Small intestine (tissue), 7 donors: ENCODE results near the gene C19orf85. TPM values are rescaled to one million over a fixed set of nuclear protein-coding genes. Genes with fewer than 3 reads are reported as not detected.
A peak's percentile ranks its signal among the peaks of the same experiment; 100 is the strongest.
"Not testable (repeated sequence)": the region's sequence is repeated elsewhere in the genome, so short reads cannot be mapped to it uniquely, and the experiment has no call there.

Experiments
- DNase-seq, 2 donors: peaks; one replicate each; pipeline versions ENCODE4 v3.0.0 to v3.0.0-alpha.2; 2013
- FAIRE-seq: peaks from 2 replicates; lab custom pipeline; 2012; peaks lifted over from hg19 to GRCh38; lab: Jason Lieb, UNC
- H3K27ac ChIP-seq, 3 donors: one replicate each; pipeline ENCODE4 v1.5.1; 2013; ENCODE audit warnings: low read length in 2 of 3, mild to moderate bottlenecking in 2 of 3, control low read depth in 1 of 3, inconsistent platforms in 1 of 3, low read depth in 1 of 3, moderate library complexity in 1 of 3
- H3K27me3 ChIP-seq, 3 donors: one replicate each; pipeline ENCODE4 v1.6.1; 2013; ENCODE audit warnings: low read length in 3 of 3, inconsistent platforms in 1 of 3; ENCODE audit not compliant: control insufficient read depth in 3 of 3, insufficient read depth in 3 of 3
- H3K36me3 ChIP-seq, 3 donors: one replicate each; pipeline ENCODE4 v1.6.1; 2013; ENCODE audit warnings: low read length in 3 of 3, inconsistent platforms in 1 of 3, low read depth in 1 of 3, mild to moderate bottlenecking in 1 of 3, moderate library complexity in 1 of 3; ENCODE audit not compliant: control insufficient read depth in 3 of 3, insufficient read depth in 2 of 3
- H3K4me1 ChIP-seq, 3 donors: one replicate each; pipeline ENCODE4 v1.6.1; 2013; ENCODE audit warnings: low read length in 2 of 3, inconsistent platforms in 1 of 3, low read depth in 1 of 3, mild to moderate bottlenecking in 1 of 3, moderate library complexity in 1 of 3; ENCODE audit not compliant: control insufficient read depth in 3 of 3, insufficient read depth in 2 of 3
- H3K4me3 ChIP-seq, 3 donors: one replicate each; pipeline ENCODE4 v1.5.1; 2013; ENCODE audit warnings: low read length in 3 of 3, control low read depth in 1 of 3, inconsistent platforms in 1 of 3, low read depth in 1 of 3, mild to moderate bottlenecking in 1 of 3, moderate library complexity in 1 of 3
- H3K9me3 ChIP-seq, 2 donors: one replicate each; pipeline ENCODE4 v1.6.1; 2013; ENCODE audit warnings: low read depth in 1 of 2, low read length in 1 of 2; ENCODE audit not compliant: control insufficient read depth in 2 of 2, insufficient read depth in 1 of 2
- WGBS, 3 donors: extraction: QIAGEN DNeasy Blood & Tissue Kit; methylation state at CpG; one replicate each; pipeline ENCODE4 v1.1.7; 2013; 5-methylcytosine and 5-hydroxymethylcytosine counted together
- polyA plus RNA-seq, 4 donors: library from polyadenylated mRNA; stranded (reverse) in 3 of 4; unstranded in 1 of 4; fragments of 200-250 nt in 3 of 4; fragments of 120-200 nt in 1 of 4; gene quantifications; one replicate each; pipeline versions ENCODE4 v1.2.1 to v1.2.3, GENCODE V29; 2013
- donor health status: healthy with polysubstance abuse.
- donor health status: control.
- donor health status: control.
- donor health status: Bipolar disorder and iron deficiency.
- donor health status: healthy.

Gene C19orf85
- polyA plus RNA-seq, 4 donors: not detected

DNA sequence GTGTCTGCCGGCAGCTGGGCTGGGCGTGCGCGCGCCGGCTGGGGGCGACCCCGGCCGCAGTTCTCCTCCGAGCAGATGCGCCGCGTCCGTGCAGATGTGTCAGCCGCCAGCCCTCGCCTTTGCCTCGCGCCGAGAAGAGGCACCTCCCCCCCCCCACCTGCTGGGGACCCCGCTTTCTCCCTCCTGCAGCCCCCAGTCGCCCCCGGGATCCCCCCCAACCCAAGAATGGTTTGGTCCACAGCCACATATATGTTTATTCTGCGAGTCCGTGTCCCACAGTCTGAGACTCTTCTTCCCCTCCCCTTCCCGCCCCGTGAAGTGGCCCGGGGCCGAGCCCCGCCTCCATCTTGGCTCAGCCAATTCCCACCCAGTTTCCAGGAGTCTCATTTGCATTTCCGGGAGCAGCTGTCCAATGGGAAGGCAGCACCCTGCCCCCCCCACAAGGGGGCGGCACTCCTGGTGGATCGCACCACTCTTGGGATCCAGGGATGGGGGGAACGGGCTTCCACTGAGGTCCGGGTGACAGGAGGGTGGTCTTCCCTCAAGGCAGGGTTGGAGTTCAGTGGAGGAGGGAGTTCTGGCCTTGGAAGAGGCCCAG, 11.7 kb downstream of the C19orf85 start:
- H3K27me3 ChIP-seq: peaks cover 5 to 33% (median 17%) of the 10 kb centered on the region in 3 donors
- H3K4me3 ChIP-seq: no peak overlapping the region
- H3K4me1 ChIP-seq: peaks cover 0 to 10% (median 3%) of the 10 kb centered on the region in 3 donors
- no peak for FAIRE-seq
- WGBS, 3 donors: 15 to 57% (median 40%) methylated on average over 20 to 34 of the region's 34 CpGs
- DNase-seq: peak; percentile 21 to 80
- H3K27ac ChIP-seq: no peak overlapping the region
- H3K36me3 ChIP-seq: peaks cover 0 to 28% (median 7%) of the 10 kb centered on the region in 3 donors
- no peaks in the 10 kb centered on the region for H3K9me3 ChIP-seq

- Histone ChIP-seq H3K4me1 (peaks cover 0 to 10% (median 3%) of the 10 kb centered on the region in 3 donors), H3K9me3 (no peaks in the 10 kb centered on the region), H3K4me3 (peak overlapping the region in 1 of 3 donors; percentile 28), H3K27ac (no peak overlapping the region), H3K36me3 (peaks cover 0 to 28% (median 7%) of the 10 kb centered on the region in 3 donors), H3K27me3 (peaks cover 5 to 40% (median 17%) of the 10 kb centered on the region in 3 donors)
- WGBS, 3 donors: 3 to 22% (median 14%) methylated on average over 46 to 57 of the region's 57 CpGs
- FAIRE-seq: no peak
- DNase-seq: no peak
Measured at GRCh38 chr19:55451965-55452748, 12.4 kb downstream of the C19orf85 start.

DNA sequence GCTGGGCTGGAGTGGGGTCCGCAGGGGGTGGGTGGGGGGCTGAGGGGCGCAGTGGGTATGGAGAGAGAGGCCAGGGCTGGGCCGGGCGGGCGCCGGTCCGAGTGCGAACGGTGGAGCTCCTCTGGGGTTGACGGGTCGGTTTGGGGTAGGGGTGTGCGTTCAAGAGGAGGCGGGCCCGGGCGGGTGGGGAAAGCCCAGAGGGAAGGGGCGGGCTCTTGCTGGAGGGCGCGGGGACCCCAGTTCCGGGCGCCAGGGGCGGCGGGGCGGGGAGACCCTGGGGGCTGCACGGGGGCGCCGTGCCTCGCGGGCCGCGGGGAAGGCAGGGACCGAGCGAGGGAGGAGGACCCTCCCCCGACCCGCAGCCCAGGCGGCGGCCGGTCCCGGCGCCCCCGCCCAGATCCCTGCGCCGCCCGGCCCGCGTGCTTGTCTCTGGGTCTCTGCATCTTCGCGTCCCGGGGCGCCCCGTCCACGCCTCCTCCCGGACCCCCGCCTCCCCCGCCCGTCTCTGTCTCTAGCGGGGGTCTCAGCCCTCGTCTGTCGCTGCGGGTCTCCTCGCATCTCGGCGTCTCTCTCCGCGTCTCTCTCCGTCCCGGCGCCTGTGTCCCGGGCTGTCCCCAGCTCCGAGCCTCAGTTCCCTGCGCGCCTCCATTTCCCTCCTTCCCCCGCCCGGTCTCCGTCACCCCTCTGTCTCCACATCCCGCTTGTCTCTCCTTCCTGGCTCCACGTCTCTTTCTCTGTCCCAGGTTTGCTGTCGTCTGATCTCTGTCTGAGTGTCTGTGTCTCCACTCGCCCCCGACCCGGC, 13.2 kb downstream of the C19orf85 start:
- H3K36me3 ChIP-seq: peaks cover 0 to 23% (median 7%) of the 10 kb centered on the region in 3 donors
- H3K9me3 ChIP-seq: no peaks in the 10 kb centered on the region
- FAIRE-seq (no peak), DNase-seq (no peak)
- H3K4me3 ChIP-seq: peak overlapping the region in 1 of 3 donors; percentile 23
- H3K27ac ChIP-seq: no peak overlapping the region
- WGBS, 3 donors: 0 to 4% (median 2%) methylated on average over 27 to 80 of the region's 80 CpGs
- peaks cover 5 to 47% (median 17%) of the 10 kb centered on the region in 3 donors for H3K27me3 ChIP-seq
- peaks cover 0 to 10% (median 3%) of the 10 kb centered on the region in 3 donors for H3K4me1 ChIP-seq

GRCh38 chr19:55449469-55449868, 15.1 kb downstream of the C19orf85 start:
- no peak for FAIRE-seq
- no peaks in the 10 kb centered on the region for H3K9me3 ChIP-seq
- DNase-seq: no peak
- H3K27me3 ChIP-seq: peaks cover 9 to 63% (median 27%) of the 10 kb centered on the region in 3 donors
- no peak overlapping the region for H3K4me3 ChIP-seq
- H3K36me3 ChIP-seq: peaks cover 0 to 7% (median 6%) of the 10 kb centered on the region in 3 donors
- 34 to 35% (median 35%) methylated on average over 14 to 16 of the region's 16 CpGs for WGBS, 3 donors
- H3K27ac ChIP-seq: no peak overlapping the region
- H3K4me1 ChIP-seq: peaks cover 0 to 10% (median 3%) of the 10 kb centered on the region in 3 donors

DNA sequence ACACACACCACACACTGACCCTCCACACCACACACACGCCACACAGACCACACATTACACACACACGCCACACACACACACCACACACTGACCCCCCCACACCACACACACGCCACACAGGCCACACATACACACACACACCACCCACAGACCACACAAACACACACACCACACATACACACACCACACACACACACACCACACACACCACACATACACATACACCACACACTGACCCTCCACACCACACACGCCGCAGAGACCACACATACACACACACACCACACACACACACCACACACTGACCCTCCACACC, 16.4 kb downstream of the C19orf85 start:
- FAIRE-seq, H3K27ac ChIP-seq, H3K9me3 ChIP-seq, H3K4me1 ChIP-seq, H3K4me3 ChIP-seq, H3K36me3 ChIP-seq, DNase-seq: not testable (repeated sequence)
- WGBS, 3 donors: 88 to 90% (median 89%) methylated on average over 5 of the region's 5 CpGs
- H3K27me3 ChIP-seq: peaks cover 14 to 76% (median 37%) of the 10 kb centered on the region in 3 donors

- H3K27ac ChIP-seq: no peak overlapping the region
- no peaks in the 10 kb centered on the region for H3K36me3 ChIP-seq
- H3K4me1 ChIP-seq: peaks cover 0 to 5% (median 2%) of the 10 kb centered on the region in 3 donors
- 27 to 38% (median 36%) methylated on average over 15 to 16 of the region's 16 CpGs for WGBS, 3 donors
- FAIRE-seq: no peak
- H3K27me3 ChIP-seq: peaks cover 13 to 79% (median 40%) of the 10 kb centered on the region in 3 donors
- H3K4me3 ChIP-seq: no peak overlapping the region
- H3K9me3 ChIP-seq: no peaks in the 10 kb centered on the region
- no peak for DNase-seq
Measured at GRCh38 chr19:55447421-55448174, 17.0 kb downstream of the C19orf85 start.

- 60 to 69% (median 62%) methylated on average over 8 of the region's 8 CpGs for WGBS, 3 donors
Measured at GRCh38 chr19:55446060-55446459, 18.5 kb downstream of the C19orf85 start.

More at GRCh38 chr19:55446060-55446459, 18.5 kb downstream of the C19orf85 start:
- Histone ChIP-seq H3K4me1 (peaks cover 0 to 2% (median 0%) of the 10 kb centered on the region in 3 donors), H3K36me3 (no peaks in the 10 kb centered on the region), H3K27ac (no peak overlapping the region), H3K4me3 (no peak overlapping the region), H3K27me3 (peaks cover 11 to 77% (median 45%) of the 10 kb centered on the region in 3 donors), H3K9me3 (no peaks in the 10 kb centered on the region)
- DNase-seq (no peak), FAIRE-seq (no peak)
